Spleen (tissue), 11 donors: Measurements from ENCODE around the gene CCDC107. TPM values are rescaled to one million over a fixed set of nuclear protein-coding genes. Genes with fewer than 3 reads are reported as not detected.

Source experiments
- DNase-seq: peaks from one replicate; pipeline ENCODE4 v3.0.0-alpha.2; 2020
- H3K27ac ChIP-seq, 8 donors: fragments of 200-600 bp; sonication (generic) in 7 of 8; 1 replicate in 4 of 8; 2 replicates in 4 of 8; pipeline versions ENCODE4 v1.5.0 to v1.8.0; 2016 to 2021; ENCODE audit warnings: inconsistent platforms in 4 of 8, mild to moderate bottlenecking in 4 of 8, moderate library complexity in 1 of 8
- H3K27me3 ChIP-seq, 7 donors: fragments of 200-600 bp; sonication (generic) in 6 of 7; replicated peaks in 1 of 7; 1 replicate in 4 of 7; 2 replicates in 3 of 7; pipeline versions ENCODE4 v1.5.0 to v1.8.0; 2016 to 2021; ENCODE audit warnings: inconsistent platforms in 3 of 7, mild to moderate bottlenecking in 1 of 7
- H3K36me3 ChIP-seq, 6 donors: fragments of 200-600 bp; sonication (generic) in 5 of 6; 1 replicate in 4 of 6; 2 replicates in 2 of 6; pipeline versions ENCODE4 v1.5.0 to v1.8.0; 2016 to 2021; ENCODE audit warnings: inconsistent platforms in 2 of 6
- H3K4me1 ChIP-seq, 6 donors: fragments of 200-600 bp; sonication (generic) in 5 of 6; 1 replicate in 3 of 6; 2 replicates in 3 of 6; pipeline versions ENCODE4 v1.5.0 to v1.8.0; 2016 to 2021; ENCODE audit warnings: inconsistent platforms in 3 of 6
- H3K4me3 ChIP-seq, 8 donors: fragments of 200-600 bp; sonication (generic) in 7 of 8; 1 replicate in 4 of 8; 2 replicates in 4 of 8; pipeline versions ENCODE4 v1.5.0 to v1.8.0; 2016 to 2021; ENCODE audit warnings: inconsistent platforms in 4 of 8, mild to moderate bottlenecking in 4 of 8, moderate library complexity in 2 of 8
- H3K9me3 ChIP-seq, 8 donors: fragments of 200-600 bp; sonication (generic) in 7 of 8; 1 replicate in 4 of 8; 2 replicates in 4 of 8; pipeline versions ENCODE4 v1.5.0 to v1.8.0; 2016 to 2021; ENCODE audit warnings: inconsistent platforms in 4 of 8
- POLR2A ChIP-seq, 3 donors: fragments of 450-650 bp; IDR thresholded peaks; one replicate each; pipeline ENCODE4 v1.5.1; 2017; ENCODE audit warnings: antibody characterized with exemption in 3 of 3, mild to moderate bottlenecking in 1 of 3
- POLR2AphosphoS5 ChIP-seq, 3 donors: sonication (generic); formaldehyde crosslinking; IDR thresholded peaks; one replicate each; pipeline ENCODE4 v1.5.1; 2017; ENCODE audit warnings: antibody characterized with exemption in 3 of 3
- WGBS, 5 donors: extraction: QIAGEN DNeasy Blood & Tissue Kit in 3 of 5; methylation state at CpG; one replicate each; pipeline versions ENCODE4 v1.1.5 to v1.1.7; 2013 to 2018; 5-methylcytosine and 5-hydroxymethylcytosine counted together
- intact Hi-C: fragments of 100-400 bp; cut with DNase I; formaldehyde crosslinking; loops from one replicate; pipeline ENCODE4 v1.15.0; 2023; ENCODE audit warnings: low total_unique reads
- polyA plus RNA-seq, 3 donors: library from polyadenylated mRNA; stranded (reverse); fragments of 200-250 nt; gene quantifications; one replicate each; pipeline ENCODE4 v1.2.1, GENCODE V29; 2013
- total RNA-seq, 7 donors: library from RNA; depleted of rRNA in 3 of 7; stranded (reverse); fragments of >200 nt in 3 of 7; fragmentation: NEBNext Ultra II Directional in 4 of 7; extraction: Animal tissue kit (Norgen Biotek cat#: 25700) in 4 of 7; gene quantifications; one replicate each; pipeline versions ENCODE4 v1.1.0 to v1.2.1, GENCODE V29; 2016 to 2021
- TF ChIP-seq, protein P1 (sequence below), 11 experiments: fragments of 200-600 bp in 7 of 11; fragments of 450-650 bp in 4 of 11; sonication (generic) in 4 of 11; IDR thresholded peaks in 8 of 11; conservative IDR thresholded peaks in 3 of 11; 1 replicate in 7 of 11; 2 replicates in 4 of 11; pipeline versions ENCODE4 v1.4.0 to v1.8.0; 2016 to 2021; ENCODE audit warnings: antibody characterized with exemption in 11 of 11, inconsistent platforms in 4 of 11, mild to moderate bottlenecking in 1 of 11
- donor health status: healthy with polysubstance abuse.
- donor health status: DM: no; HTN: no; CAD: no; lungs with moderate emphysema.
- donor health status: DM: no; HTN: no; CAD: no.
- donor health status: Bipolar disorder and iron deficiency.
- donor health status: healthy.
- donor health status: DM: no; HTN: no; CAD: no.
- donor health status: DM: yes; HTN: yes; CAD: no.

Gene CCDC107
- total and polyA plus RNA-seq, 10 donors = 14.4 to 46.9 (median 21.3) TPM

DNA sequence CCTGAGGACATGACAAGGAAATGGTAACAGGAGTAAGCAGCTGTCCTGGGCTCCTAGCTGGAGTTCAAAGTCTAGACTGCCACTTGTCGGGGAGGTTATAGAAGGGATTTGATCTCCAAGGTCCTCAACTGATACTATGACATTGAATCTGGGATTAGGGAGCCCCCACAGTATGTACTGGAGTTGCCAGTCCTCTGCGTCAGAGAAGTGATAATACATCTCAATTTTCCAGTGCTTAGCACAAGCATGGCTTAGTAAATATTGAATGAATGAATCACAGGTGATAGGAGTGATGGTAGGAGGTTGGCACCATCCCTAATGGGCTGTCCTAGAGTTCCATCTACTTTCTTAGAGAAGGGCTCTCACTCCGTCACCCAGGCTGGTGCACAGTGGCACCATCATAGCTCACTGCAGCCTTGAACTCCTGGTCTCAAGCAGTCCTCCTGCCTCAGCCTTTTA is 37.9 kb downstream of the CCDC107 start:
- intact Hi-C loops = no loop called here
- peak; percentile 15 for DNase-seq
- Histone ChIP-seq H3K27me3 (no peaks in the 10 kb centered on the region), H3K4me3 (no peak overlapping the region), H3K36me3 (peaks cover 3 to 58% (median 53%) of the 10 kb centered on the region in 6 donors), H3K27ac (peak overlapping the region in 4 of 8 donors; percentile 44 to 75 (median 66)), H3K4me1 (peaks cover 4 to 67% (median 26%) of the 10 kb centered on the region in 6 donors), H3K9me3 (no peaks in the 10 kb centered on the region)
- TF ChIP-seq, protein P1, sequence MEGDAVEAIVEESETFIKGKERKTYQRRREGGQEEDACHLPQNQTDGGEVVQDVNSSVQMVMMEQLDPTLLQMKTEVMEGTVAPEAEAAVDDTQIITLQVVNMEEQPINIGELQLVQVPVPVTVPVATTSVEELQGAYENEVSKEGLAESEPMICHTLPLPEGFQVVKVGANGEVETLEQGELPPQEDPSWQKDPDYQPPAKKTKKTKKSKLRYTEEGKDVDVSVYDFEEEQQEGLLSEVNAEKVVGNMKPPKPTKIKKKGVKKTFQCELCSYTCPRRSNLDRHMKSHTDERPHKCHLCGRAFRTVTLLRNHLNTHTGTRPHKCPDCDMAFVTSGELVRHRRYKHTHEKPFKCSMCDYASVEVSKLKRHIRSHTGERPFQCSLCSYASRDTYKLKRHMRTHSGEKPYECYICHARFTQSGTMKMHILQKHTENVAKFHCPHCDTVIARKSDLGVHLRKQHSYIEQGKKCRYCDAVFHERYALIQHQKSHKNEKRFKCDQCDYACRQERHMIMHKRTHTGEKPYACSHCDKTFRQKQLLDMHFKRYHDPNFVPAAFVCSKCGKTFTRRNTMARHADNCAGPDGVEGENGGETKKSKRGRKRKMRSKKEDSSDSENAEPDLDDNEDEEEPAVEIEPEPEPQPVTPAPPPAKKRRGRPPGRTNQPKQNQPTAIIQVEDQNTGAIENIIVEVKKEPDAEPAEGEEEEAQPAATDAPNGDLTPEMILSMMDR (IDR thresholded peaks at IDR 0.05 in 8 of 11, conservative IDR thresholded peaks at IDR 0.05 in 3 of 11) = no peak
- TF ChIP-seq POLR2A (IDR thresholded peaks at IDR 0.05) = no peak
- TF ChIP-seq POLR2AphosphoS5 (IDR thresholded peaks at IDR 0.05) = no peak
- WGBS, 5 donors = 94 to 96% (median 95%) methylated on average over 2 to 3 of the region's 3 CpGs

DNA sequence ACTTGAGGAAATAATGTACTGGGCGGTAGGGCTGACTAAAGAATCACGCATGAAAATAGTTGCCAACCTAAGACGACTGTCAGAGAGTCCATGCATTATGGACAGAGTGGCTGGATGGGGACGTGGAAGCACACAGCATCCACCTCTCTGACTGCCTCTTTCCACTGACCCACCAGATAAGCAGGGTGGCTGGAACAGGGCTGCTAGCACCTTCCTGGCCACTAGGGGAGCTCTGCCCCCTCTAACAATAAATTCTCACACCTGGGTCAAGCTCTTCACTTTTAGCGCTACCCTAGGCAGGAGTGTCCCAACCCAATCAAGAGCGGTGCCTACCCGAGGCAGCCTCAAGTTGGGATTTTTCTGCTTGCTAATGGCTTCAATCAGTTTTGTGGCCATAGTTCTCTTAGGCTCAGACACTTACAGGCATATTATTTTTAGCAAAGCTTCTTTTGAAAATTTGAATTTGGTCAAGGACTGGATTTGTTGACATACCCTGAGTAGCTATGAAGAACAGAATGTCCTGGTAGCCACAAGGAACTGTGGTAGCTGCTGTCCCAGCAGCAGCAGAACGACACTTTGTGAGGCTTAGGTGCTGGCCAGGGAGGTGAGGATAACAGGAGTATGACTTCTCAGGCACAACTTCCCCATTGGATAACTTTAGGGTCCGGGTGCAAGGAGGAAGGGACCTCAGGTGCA is 38.6 kb downstream of the CCDC107 start:
- TF ChIP-seq POLR2A (IDR thresholded peaks at IDR 0.05) (no peak), POLR2AphosphoS5 (IDR thresholded peaks at IDR 0.05) (peak in 2 of 3 donors; percentile 50 to 78)
- TF ChIP-seq, protein P1 (IDR thresholded peaks at IDR 0.05 in 8 of 11, conservative IDR thresholded peaks at IDR 0.05 in 3 of 11) = peak; percentile 63 to 95 (median 90)
- Histone ChIP-seq H3K27ac (peak overlapping the region in 6 of 8 donors; percentile 2 to 75 (median 54)), H3K36me3 (peaks cover 5 to 65% (median 60%) of the 10 kb centered on the region in 6 donors), H3K4me3 (no peak overlapping the region), H3K9me3 (no peaks in the 10 kb centered on the region), H3K27me3 (no peaks in the 10 kb centered on the region), H3K4me1 (peaks cover 4 to 60% (median 19%) of the 10 kb centered on the region in 6 donors)
- intact Hi-C loops = no loop called here
- 44 to 51% (median 45%) methylated on average over 9 of the region's 9 CpGs for WGBS, 5 donors
- peak; percentile 84 for DNase-seq

DNA sequence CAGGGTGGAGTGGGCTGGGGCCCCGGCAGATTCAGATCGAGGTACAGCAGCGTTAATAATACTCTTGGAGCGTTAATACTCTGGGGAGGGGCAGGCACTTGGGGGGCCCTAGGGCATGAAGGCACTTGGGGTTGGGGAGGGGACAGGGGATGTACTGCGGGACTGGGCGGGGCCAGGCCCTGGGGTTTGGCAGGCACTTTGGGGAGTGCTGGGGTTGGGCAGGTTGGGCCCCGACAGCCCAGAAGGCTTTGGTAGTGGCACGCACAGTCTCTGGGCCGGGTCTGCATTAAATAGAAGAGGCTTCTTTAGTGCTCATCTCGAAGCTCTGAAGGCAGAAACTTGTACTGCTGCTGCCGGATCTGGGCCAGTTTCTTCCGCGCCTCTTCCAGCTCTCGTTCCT is 39.4 kb downstream of the CCDC107 start:
- TF ChIP-seq, protein P1 (IDR thresholded peaks at IDR 0.05 in 8 of 11, conservative IDR thresholded peaks at IDR 0.05 in 3 of 11) = no peak
- TF ChIP-seq POLR2A (IDR thresholded peaks at IDR 0.05) = no peak
- TF ChIP-seq POLR2AphosphoS5 (IDR thresholded peaks at IDR 0.05) = no peak
- peaks cover 4 to 57% (median 17%) of the 10 kb centered on the region in 6 donors for H3K4me1 ChIP-seq
- H3K27ac ChIP-seq = peak overlapping the region in 5 of 8 donors; percentile 28 to 75 (median 64)
- intact Hi-C loops = no loop called here
- DNase-seq = peak; percentile 74
- H3K36me3 ChIP-seq = peaks cover 10 to 73% (median 68%) of the 10 kb centered on the region in 6 donors
- no peaks in the 10 kb centered on the region for H3K27me3 ChIP-seq
- H3K9me3 ChIP-seq = no peaks in the 10 kb centered on the region
- WGBS, 5 donors = 82 to 92% (median 88%) methylated on average over 13 to 14 of the region's 14 CpGs
- H3K4me3 ChIP-seq = no peak overlapping the region

DNA sequence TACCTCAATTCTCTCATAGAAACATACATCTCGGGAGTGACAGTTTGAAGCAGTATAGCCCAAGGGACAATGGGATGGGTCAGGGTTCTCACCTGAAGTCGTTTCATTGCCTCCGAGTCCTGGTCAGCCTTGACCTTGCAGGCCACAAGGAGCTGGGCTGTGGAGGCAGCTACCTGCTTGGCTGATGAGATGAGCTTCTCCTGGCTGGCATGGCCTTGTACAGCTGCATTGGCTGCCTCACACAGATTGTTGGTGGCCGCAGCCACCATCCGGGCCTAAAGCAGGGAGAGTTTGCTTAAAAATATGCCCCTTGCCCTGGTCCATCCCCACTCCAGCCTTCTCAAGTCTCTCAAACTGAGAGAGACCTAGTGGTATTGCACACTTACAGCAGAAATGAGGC is 40.1 kb downstream of the CCDC107 start:
- Histone ChIP-seq H3K36me3 (peaks cover 14 to 80% (median 75%) of the 10 kb centered on the region in 6 donors), H3K4me1 (peaks cover 4 to 57% (median 17%) of the 10 kb centered on the region in 6 donors), H3K4me3 (no peak overlapping the region), H3K9me3 (no peaks in the 10 kb centered on the region), H3K27ac (peak overlapping the region in 5 of 8 donors; percentile 64 to 86 (median 72)), H3K27me3 (no peaks in the 10 kb centered on the region)
- intact Hi-C loops = no loop called here
- WGBS, 5 donors = 88 to 94% (median 92%) methylated on average over 4 to 5 of the region's 5 CpGs
- peak; percentile 53 for DNase-seq
- TF ChIP-seq, protein P1 (IDR thresholded peaks at IDR 0.05 in 8 of 11, conservative IDR thresholded peaks at IDR 0.05 in 3 of 11) = no peak
- peak in 1 of 3 donors; percentile 40 for TF ChIP-seq POLR2AphosphoS5 (IDR thresholded peaks at IDR 0.05)
- no peak for TF ChIP-seq POLR2A (IDR thresholded peaks at IDR 0.05)
